Measurements from ENCODE around the gene EFCAB14. TPM values are rescaled to one million over a fixed set of nuclear protein-coding genes. Genes with fewer than 3 reads are reported as not detected.

EFCAB14 gene
- total and polyA plus RNA-seq, 2 of the 8 experiments (the other 6 are each of a cell fraction or from before 2014, with no cell fraction given): 19.4 to 40.4 TPM

DNA sequence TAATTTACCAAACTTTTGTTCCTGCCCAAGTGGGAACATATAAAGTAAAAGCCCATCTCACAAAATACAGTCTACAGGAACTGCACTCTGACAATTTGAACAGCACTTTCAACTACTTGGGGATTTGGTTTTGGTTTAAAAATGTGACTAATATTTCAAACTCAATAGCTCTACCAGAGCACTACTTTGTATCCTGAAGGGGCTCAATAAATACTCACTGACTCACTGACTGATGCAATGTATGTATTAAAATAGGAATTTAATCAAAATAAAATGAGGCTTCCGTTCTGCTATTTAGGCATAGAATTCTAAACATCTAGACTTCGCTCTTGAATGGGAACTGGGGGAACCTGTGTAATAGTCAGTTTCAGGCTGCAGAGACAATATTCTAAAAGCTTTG, 21.9 kb downstream of the EFCAB14 start:
- Histone ChIP-seq H2BK12ac (ENCODE audit: low read depth, low read length) (no peak overlapping the region), H3K23ac (ENCODE audit: insufficient read length) (no peak overlapping the region), H4K91ac (replicated peaks; ENCODE audit: insufficient read length, low read length) (no peak overlapping the region), H2AK5ac (ENCODE audit: low read depth, low read length) (no peak overlapping the region), H3K4me2 (ENCODE audit: insufficient read depth in 1 of 2, low read depth in 2 of 2, low read length in 2 of 2) (no peak overlapping the region), H2BK5ac (ENCODE audit: low read depth, low read length) (no peak overlapping the region), H3K9me3 (ENCODE audit: insufficient read depth in 2 of 2, low read depth in 1 of 2, low read length in 1 of 2) (no peaks in the 10 kb centered on the region), H3K27ac (ENCODE audit: low read depth, low read length) (no peak overlapping the region), H4K8ac (ENCODE audit: extremely low read depth, insufficient read depth, low read length) (no peak overlapping the region), H3K4ac (replicated peaks; ENCODE audit: insufficient read length, low read depth, low read length) (no peak overlapping the region), H3K4me3 (ENCODE audit: extremely low read depth in 1 of 4, insufficient read depth in 2 of 4, low read depth in 3 of 4, low read length in 4 of 4) (no peak overlapping the region), H3K23me2 (ENCODE audit: low read depth, low read length) (no peaks in the 10 kb centered on the region; the same call in 1 of the 2 replicates), H2BK15ac (ENCODE audit: low read length) (no peak overlapping the region), H3K79me1 (ENCODE audit: low read depth, low read length) (no peaks in the 10 kb centered on the region), H2BK20ac (ENCODE audit: low read length) (no peak overlapping the region), H3K56ac (replicated peaks; ENCODE audit: insufficient read length, low read depth, low read length) (no peak overlapping the region), H3K79me2 (ENCODE audit: control insufficient read depth in 1 of 2, insufficient read depth in 2 of 2, low read length in 2 of 2) (no peaks in the 10 kb centered on the region), H2AFZ (ENCODE audit: low read length) (no peak overlapping the region), H4K5ac (ENCODE audit: insufficient read length, low read depth, low read length) (no peak overlapping the region), H4K20me1 (replicated peaks in 1 of 2; ENCODE audit: control insufficient read depth in 1 of 2, insufficient read depth in 2 of 2, low read length in 2 of 2) (peaks cover 2 to 7% of the 10 kb centered on the region in 2 experiments), H3K27me3 (replicated peaks in 1 of 4; ENCODE audit: control insufficient read depth in 3 of 4, extremely low read depth in 1 of 4, insufficient read depth in 3 of 4, low read length in 3 of 4) (no peaks in the 10 kb centered on the region), H3K36me3 (ENCODE audit: control insufficient read depth in 2 of 4, insufficient read depth in 4 of 4, low read length in 3 of 4) (peaks cover 0 to 23% (median 15%) of the 10 kb centered on the region in 4 experiments; a peak in 5 of 8 replicates), H3K9ac (replicated peaks in 1 of 4; ENCODE audit: extremely low read depth in 1 of 4, low read depth in 3 of 4, low read length in 3 of 4) (no peak overlapping the region), H2BK120ac (replicated peaks; ENCODE audit: low read depth, low read length) (no peak overlapping the region), H3K18ac (ENCODE audit: extremely low read depth, low read length) (no peak overlapping the region), H3K4me1 (replicated peaks in 1 of 4; ENCODE audit: control insufficient read depth in 3 of 4, insufficient read depth in 4 of 4, low read length in 3 of 4) (no peaks in the 10 kb centered on the region), H3K14ac (ENCODE audit: insufficient read length) (no peak overlapping the region)
- 97% methylated on average over 2 of the region's 2 CpGs; no CpG with 5 or more reads in 1 of the 2 experiments for WGBS, 2 experiments (ENCODE audit: extremely low coverage in 1 of 2, insufficient coverage in 1 of 2, insufficient read length in 1 of 2, insufficient replicate concordance in 2 of 2, low coverage in 1 of 2, low lambda C conversion rate in 2 of 2, missing lambda C conversion rate in 1 of 2)
- TF ChIP-seq BRCA1 (IDR thresholded peaks at IDR 0.05; ENCODE audit: low read depth, low read length) (no peak), TEAD4 (IDR thresholded peaks at IDR 0.05; ENCODE audit: low read depth, low read length) (no peak), KDM4A (IDR thresholded peaks at IDR 0.05; ENCODE audit: low read depth, low read length, severe bottlenecking) (no peak), CHD2 (IDR thresholded peaks at IDR 0.05; ENCODE audit: low read length) (no peak), NRF1 (IDR thresholded peaks at IDR 0.05; ENCODE audit: low read depth, low read length) (no peak), CBX5 (IDR thresholded peaks at IDR 0.05; ENCODE audit: low read depth, low read length) (no peak), JUN (IDR thresholded peaks at IDR 0.05; ENCODE audit: low read depth, low read length) (no peak), RXRA (IDR thresholded peaks at IDR 0.05; ENCODE audit: insufficient read depth, low read depth, low read length) (no peak), CREB1 (IDR thresholded peaks at IDR 0.05) (no peak), SIX5 (IDR thresholded peaks at IDR 0.05; ENCODE audit: low read depth, low read length) (no peak), EP300 (IDR thresholded peaks at IDR 0.05; ENCODE audit: borderline replicate concordance in 1 of 2, low read depth in 2 of 2, low read length in 2 of 2) (no peak), CBX8 (IDR thresholded peaks at IDR 0.05; ENCODE audit: borderline replicate concordance, low read depth, low read length) (no peak), EZH2 (IDR thresholded peaks at IDR 0.05; ENCODE audit: low read depth, low read length, severe bottlenecking) (no peak)
- TF ChIP-seq, protein P1, sequence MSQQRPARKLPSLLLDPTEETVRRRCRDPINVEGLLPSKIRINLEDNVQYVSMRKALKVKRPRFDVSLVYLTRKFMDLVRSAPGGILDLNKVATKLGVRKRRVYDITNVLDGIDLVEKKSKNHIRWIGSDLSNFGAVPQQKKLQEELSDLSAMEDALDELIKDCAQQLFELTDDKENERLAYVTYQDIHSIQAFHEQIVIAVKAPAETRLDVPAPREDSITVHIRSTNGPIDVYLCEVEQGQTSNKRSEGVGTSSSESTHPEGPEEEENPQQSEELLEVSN (IDR thresholded peaks at IDR 0.05): no peak
- DNase-seq (ENCODE audit: low read depth in 1 of 2, low spot score in 2 of 2) (no peak), FAIRE-seq (no peak)
- ChIA-PET POLR2A (ENCODE audit: partially characterized antibody) (no interaction called here), CTCF (ENCODE audit: partially characterized antibody) (interaction anchor here (1.3 to 1.4 kb wide), 2 partner anchors 21 to 478 kb away, joined by 3 to 5 read pairs; no protein-coding TSS in a partner anchor)
